HG02623 (cell line): ENCODE results near the gene CXCR6.

Experiments
- ATAC-seq: cut with Tn5 transposase; IDR thresholded peaks from one replicate; pipeline ENCODE4 v1.9.1; 2021; ENCODE audit warnings: moderate library complexity; ENCODE audit not compliant: unreplicated experiment

Gene CXCR6

GRCh38 chr3:45966950-45967640 lies 23.8 kb downstream of the CXCR6 start:
- ATAC-seq, result no peak

GRCh38 chr3:45967724-45968123 lies 24.5 kb downstream of the CXCR6 start:
- no peak for ATAC-seq

- ATAC-seq, result no peak
These were observed 24.9 kb downstream of the CXCR6 start for GRCh38 chr3:45968149-45968548.

GRCh38 chr3:45968706-45969105 lies 25.4 kb downstream of the CXCR6 start:
- ATAC-seq, result no peak

GRCh38 chr3:45969116-45969515 lies 25.9 kb downstream of the CXCR6 start:
- no peak for ATAC-seq

- ATAC-seq, result no peak
These were observed 26.7 kb downstream of the CXCR6 start for GRCh38 chr3:45969953-45970352.

GRCh38 chr3:45972534-45973402 lies 29.5 kb downstream of the CXCR6 start:
- no peak for ATAC-seq

- no peak for ATAC-seq
These were observed 31.4 kb downstream of the CXCR6 start for GRCh38 chr3:45974686-45975085.

GRCh38 chr3:45975686-45976085 lies 32.4 kb downstream of the CXCR6 start:
- ATAC-seq, result no peak

- no peak for ATAC-seq
These were observed 33.2 kb downstream of the CXCR6 start for GRCh38 chr3:45976191-45977091.

- no peak for ATAC-seq
These were observed 34.9 kb downstream of the CXCR6 start for GRCh38 chr3:45978006-45978761.

GRCh38 chr3:45979378-45979777 lies 36.1 kb downstream of the CXCR6 start:
- ATAC-seq, result no peak

GRCh38 chr3:45980229-45980813 lies 37.1 kb downstream of the CXCR6 start:
- no peak for ATAC-seq

GRCh38 chr3:45980819-45981218 lies 37.6 kb downstream of the CXCR6 start:
- ATAC-seq, result no peak

- no peak for ATAC-seq
These were observed 38.2 kb downstream of the CXCR6 start for GRCh38 chr3:45981346-45982074.

- no peak for ATAC-seq
These were observed 40.5 kb downstream of the CXCR6 start for GRCh38 chr3:45983770-45984169.

- ATAC-seq, result no peak
These were observed 41.4 kb downstream of the CXCR6 start for GRCh38 chr3:45984331-45985312.
